Activated T-helper 9 cell treated with anti-CD3 and anti-CD28 coated beads, Interleukin-2, amount 50 U/mL, for 16 hours (primary cell): ENCODE measurements around the gene GCC2.
"Not testable (repeated sequence)": the region's sequence is repeated elsewhere in the genome, so short reads cannot be mapped to it uniquely, and the experiment has no call there.

Experiments used
- DNase-seq: peaks from one replicate; pipeline ENCODE4 v3.0.0-alpha.2; 2020; ENCODE audit warnings: low read depth

Gene GCC2

GRCh38 chr2:108441712-108442111, 7.3 kb upstream of the GCC2 start:
- DNase-seq, result no peak

- no peak for DNase-seq
Measured at GRCh38 chr2:108444941-108445840, 3.8 kb upstream of the GCC2 start.

DNA sequence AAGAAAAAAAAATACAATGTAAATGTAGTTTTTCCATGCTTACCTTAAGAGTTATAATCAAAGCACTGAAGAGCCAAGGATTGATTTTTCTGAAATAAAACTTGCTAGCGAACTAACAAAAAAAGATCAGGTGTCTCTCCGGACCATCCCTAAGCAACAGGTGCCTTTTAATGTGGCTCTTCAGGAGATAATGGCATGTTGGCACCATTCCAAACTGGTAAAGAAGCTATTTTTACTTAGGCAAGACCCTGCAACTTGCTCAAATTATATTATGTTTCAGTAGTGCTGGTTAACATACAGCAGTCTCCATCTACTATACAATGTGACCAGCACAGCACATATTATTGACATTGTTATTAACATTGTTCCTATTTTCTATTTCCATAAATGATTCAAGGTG, 2.3 kb upstream of the GCC2 start:
- DNase-seq, result no peak

GRCh38 chr2:108447947-108448677, 894 bp upstream of the GCC2 start:
- no peak for DNase-seq

- DNase-seq, result no peak
Measured at GRCh38 chr2:108449410-108450130, 564 bp downstream of the GCC2 start.

GRCh38 chr2:108450863-108451262, 1.9 kb downstream of the GCC2 start:
- no peak for DNase-seq

GRCh38 chr2:108451976-108452375, 3.0 kb downstream of the GCC2 start:
- DNase-seq, result no peak

GRCh38 chr2:108453530-108453929, 4.5 kb downstream of the GCC2 start:
- DNase-seq, result not testable (repeated sequence)

DNA sequence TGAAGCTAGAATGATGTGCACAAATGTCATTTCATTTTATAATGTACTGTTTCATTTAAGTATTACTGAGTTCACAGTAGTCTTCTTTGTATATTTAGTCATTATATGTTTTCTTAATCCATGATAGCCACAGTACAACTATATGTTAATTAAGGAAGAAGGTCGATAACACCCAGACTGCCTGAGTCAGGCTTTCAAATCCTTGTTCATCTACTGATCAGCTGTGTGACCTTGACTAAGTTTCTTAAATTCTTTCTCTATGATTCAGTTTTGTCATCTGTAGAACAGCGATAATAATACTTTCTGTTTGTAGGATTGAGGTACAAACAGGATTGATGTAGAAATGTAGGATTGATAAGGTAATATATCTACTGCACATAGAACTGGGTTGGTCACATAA, 5.4 kb downstream of the GCC2 start:
- no peak for DNase-seq

- no peak for DNase-seq
Measured at GRCh38 chr2:108455571-108455970, 6.6 kb downstream of the GCC2 start.

DNA sequence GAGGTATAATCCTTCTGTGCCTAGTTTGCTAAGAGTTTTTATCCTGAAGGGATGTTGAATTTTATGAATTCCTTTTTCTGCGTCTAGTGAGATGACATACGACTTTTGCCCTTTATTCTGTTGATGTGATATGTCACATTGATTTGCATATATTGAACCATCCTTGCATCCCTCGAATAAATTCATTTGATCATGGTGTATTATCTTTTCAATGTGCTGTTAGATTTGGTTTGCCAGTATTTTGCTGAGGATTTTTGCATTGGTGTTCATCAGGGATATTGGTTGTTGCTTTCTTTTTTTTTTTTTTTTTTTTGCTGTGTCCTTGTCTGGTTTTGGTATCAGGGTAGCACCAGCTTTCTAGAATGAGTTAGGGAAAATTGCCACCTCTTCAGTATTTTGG, 9.1 kb downstream of the GCC2 start:
- no peak for DNase-seq

GRCh38 chr2:108459441-108459840, 10.4 kb downstream of the GCC2 start:
- DNase-seq, result no peak

GRCh38 chr2:108460345-108461037, 11.5 kb downstream of the GCC2 start:
- DNase-seq, result no peak

GRCh38 chr2:108477099-108477498, 28.1 kb downstream of the GCC2 start:
- no peak for DNase-seq

DNA sequence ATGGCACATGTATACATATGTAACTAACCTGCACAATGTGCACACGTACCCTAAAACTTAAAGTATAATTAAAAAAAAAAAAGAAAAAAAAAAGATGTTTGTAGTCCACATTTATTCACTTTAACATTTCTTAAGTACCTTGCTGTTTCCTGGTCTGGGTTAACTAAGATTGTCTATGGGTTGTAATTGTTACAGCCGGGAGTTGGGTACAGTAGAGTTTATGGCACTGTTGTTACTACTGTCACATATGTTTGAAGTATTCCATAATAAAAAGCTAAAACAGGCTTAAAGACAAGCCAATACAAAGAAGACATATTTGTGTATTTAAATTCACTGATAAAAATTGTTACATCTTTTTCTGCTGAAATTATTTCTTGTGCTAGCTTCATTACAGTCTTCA, 36.2 kb downstream of the GCC2 start:
- DNase-seq, result no peak

- no peak for DNase-seq
Measured at GRCh38 chr2:108490506-108491122, 41.6 kb downstream of the GCC2 start.

- DNase-seq, result no peak
Measured at GRCh38 chr2:108491848-108492247, 42.8 kb downstream of the GCC2 start.

DNA sequence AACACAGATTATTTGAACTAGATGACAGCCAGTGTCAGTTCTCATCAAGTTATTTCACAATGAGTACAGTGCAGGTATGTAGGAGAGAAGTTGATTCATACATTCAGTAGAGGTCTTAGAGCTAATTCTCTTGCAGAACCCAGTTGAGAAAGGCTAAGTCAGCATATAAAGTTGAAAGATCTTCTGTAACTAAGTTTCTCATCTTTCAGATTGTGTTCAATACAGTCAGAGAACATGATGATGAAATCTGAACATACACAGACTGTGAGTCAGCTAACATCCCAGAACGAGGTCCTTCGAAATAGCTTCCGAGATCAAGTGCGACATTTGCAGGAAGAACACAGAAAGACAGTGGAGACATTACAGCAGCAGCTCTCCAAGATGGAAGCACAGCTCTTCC, 43.4 kb downstream of the GCC2 start:
- DNase-seq, result no peak

- DNase-seq, result not testable (repeated sequence)
Measured at GRCh38 chr2:108496167-108496566, 47.2 kb downstream of the GCC2 start.

GRCh38 chr2:108507620-108508019, 58.6 kb downstream of the GCC2 start:
- not testable (repeated sequence) for DNase-seq

GRCh38 chr2:108512431-108512830, 63.4 kb downstream of the GCC2 start:
- not testable (repeated sequence) for DNase-seq

GRCh38 chr2:108514478-108514877, 65.5 kb downstream of the GCC2 start:
- not testable (repeated sequence) for DNase-seq
